K562 (cell line): ENCODE results near the gene LMAN2. TPM values are rescaled to one million over a fixed set of nuclear protein-coding genes. Genes with fewer than 3 reads are reported as not detected.

Experiments
- ATAC-seq: fragments of 200-7000 bp; cut with Tn5 transposase; 3 replicates; pipeline ENCODE4 v1.9.1; 2020; ENCODE audit warnings: moderate library complexity
- BruUV-seq: library from RNA; stranded (reverse); fragments of 400-500 nt; replicated peaks from 2 replicates; lab custom pipeline; 2021; lab: Mats Ljungman, UMichigan
- CTCF ChIA-PET: fragments of 300-600 bp; formaldehyde crosslinking; extraction: SDS; loops from one replicate; lab custom pipeline; 2021; ENCODE audit warnings: low intra/inter-chr PET ratio; lab: Yijun Ruan, JAX
- POLR2A ChIA-PET: fragments of 300-600, 350-650 bp; sonication (Branson Sonifier 250); formaldehyde crosslinking; extraction: SDS; loops from one replicate; lab custom pipeline; 2021; ENCODE audit warnings: antibody characterized with exemption, inconsistent platforms; lab: Yijun Ruan, JAX
- DNase-seq, 4 experiments: peaks; one replicate each; pipeline versions ENCODE4 v3.0.0 to v3.0.0-alpha.2; 2011 to 2018; ENCODE audit warnings: low spot score in 3 of 4, mixed read lengths in 3 of 4; ENCODE audit errors: extremely low read depth in 1 of 4
- FAIRE-seq: peaks from 2 replicates; lab custom pipeline; 2011; peaks lifted over from hg19 to GRCh38; lab: Jason Lieb, UNC
- H2AFZ ChIP-seq: 2 replicates; pipeline ENCODE4 v1.6.0; 2011; ENCODE audit warnings: low read depth, low read length, control low read depth, inconsistent platforms
- H3K27ac ChIP-seq: fragments of 200-600 bp; 3 replicates; pipeline ENCODE4 v1.8.0; 2011; ENCODE audit warnings: low read depth, mild to moderate bottlenecking, control low read depth, inconsistent platforms, low read length, moderate library complexity, mixed read lengths; ENCODE audit errors: extremely low read depth
- H3K27me3 ChIP-seq, 2 experiments: fragments of 300-600 bp in 1 of 2; 2 replicates in 1 of 2; 3 replicates in 1 of 2; pipeline versions ENCODE4 v1.6.0 to v1.8.0; 2011; ENCODE audit warnings: inconsistent platforms in 2 of 2, low read length in 2 of 2, mild to moderate bottlenecking in 1 of 2, mixed read lengths in 1 of 2, moderate library complexity in 1 of 2; ENCODE audit not compliant: control insufficient read depth in 2 of 2, insufficient read depth in 2 of 2
- H3K36me3 ChIP-seq: fragments of 300-600 bp; 3 replicates; pipeline ENCODE4 v1.8.0; 2011; ENCODE audit warnings: mild to moderate bottlenecking, low read length, inconsistent platforms; ENCODE audit not compliant: control insufficient read depth, insufficient read depth
- H3K4me1 ChIP-seq, 2 experiments: fragments of 200-600 bp in 1 of 2; replicated peaks in 1 of 2; 2 replicates in 1 of 2; 3 replicates in 1 of 2; pipeline versions ENCODE4 v1.5.1 to v1.8.0; 2011; ENCODE audit warnings: inconsistent platforms in 2 of 2, low read length in 2 of 2, mild to moderate bottlenecking in 1 of 2, mixed read lengths in 1 of 2, moderate library complexity in 1 of 2; ENCODE audit not compliant: control insufficient read depth in 2 of 2, insufficient read depth in 2 of 2
- H3K4me2 ChIP-seq: 2 replicates; pipeline ENCODE4 v1.6.1; 2011; ENCODE audit warnings: low read length, control low read depth, inconsistent platforms, mixed read lengths; ENCODE audit not compliant: insufficient read depth
- H3K4me3 ChIP-seq: fragments of 200-600 bp; sonication (generic), shearing (Covaris generic); 2 replicates; pipeline ENCODE4 v1.5.1; 2016; ENCODE audit warnings: control low read depth, inconsistent platforms
- H3K79me2 ChIP-seq: fragments of 200-600 bp; 3 replicates; pipeline ENCODE4 v1.8.0; 2011; ENCODE audit warnings: low read length, inconsistent platforms; ENCODE audit not compliant: control insufficient read depth, insufficient read depth
- H3K9ac ChIP-seq, 2 experiments: 2 replicates each; pipeline versions ENCODE4 v1.6.0 to v1.6.1; 2011; ENCODE audit warnings: low read depth in 2 of 2, low read length in 2 of 2, control low read depth in 1 of 2, inconsistent platforms in 1 of 2, mild to moderate bottlenecking in 1 of 2, mixed read lengths in 1 of 2; ENCODE audit not compliant: insufficient read depth in 1 of 2
- H3K9me1 ChIP-seq: one replicate; pipeline ENCODE4 v1.6.0; 2011; ENCODE audit warnings: inconsistent platforms, mild to moderate bottlenecking, low read length, moderate library complexity; ENCODE audit not compliant: control insufficient read depth, insufficient read depth
- H3K9me3 ChIP-seq: replicated peaks from 2 replicates; pipeline ENCODE4 v1.5.1; 2011; ENCODE audit warnings: low read depth, low read length, inconsistent platforms; ENCODE audit not compliant: control insufficient read depth, insufficient read depth
- H4K20me1 ChIP-seq: replicated peaks from 2 replicates; pipeline ENCODE4 v1.6.1; 2011; ENCODE audit warnings: low read length, inconsistent platforms, mixed read lengths; ENCODE audit not compliant: control insufficient read depth, insufficient read depth
- EHMT2 ChIP-seq: fragments of 450-650 bp; IDR thresholded peaks from 2 replicates; pipeline ENCODE4 v1.6.1; 2018; ENCODE audit warnings: antibody characterized with exemption
- HMGN3 ChIP-seq: IDR thresholded peaks from 2 replicates; pipeline ENCODE4 v1.6.1; 2011; ENCODE audit warnings: borderline replicate concordance, low read depth, mild to moderate bottlenecking, mixed read lengths, low read length; ENCODE audit not compliant: insufficient read length; ENCODE audit errors: extremely low read depth
- KAT7 ChIP-seq: sonication (generic); formaldehyde crosslinking; IDR thresholded peaks from 2 replicates; pipeline ENCODE4 v1.8.0; 2022; ENCODE audit warnings: missing genetic modification reagents, mild to moderate bottlenecking, borderline replicate concordance
- NFIC ChIP-seq: fragments of 450-650 bp; IDR thresholded peaks from 2 replicates; pipeline ENCODE4 v1.6.1; 2017; ENCODE audit warnings: mild to moderate bottlenecking, inconsistent platforms
- TCF3 ChIP-seq: sonication (generic); formaldehyde crosslinking; IDR thresholded peaks from 2 replicates; pipeline ENCODE4 v1.4.0; 2020; ENCODE audit warnings: mild to moderate bottlenecking, missing genetic modification reagents
- ZBTB1 ChIP-seq: sonication (generic); formaldehyde crosslinking; IDR thresholded peaks from 2 replicates; pipeline ENCODE4 v1.8.1; 2023; ENCODE audit warnings: missing genetic modification reagents, low read depth, mild to moderate bottlenecking, borderline replicate concordance
- ZNF316 ChIP-seq: fragments of 450-650 bp; IDR thresholded peaks from 2 replicates; pipeline ENCODE4 v1.6.1; 2016
- ZNF696 ChIP-seq: fragments of 250-450 bp; sonication (Bioruptor Pico); conservative IDR thresholded peaks from 2 replicates; pipeline ENCODE4 v1.4.0; 2020; ENCODE audit warnings: mild to moderate bottlenecking, moderate library complexity
- ZZZ3 ChIP-seq: fragments of 450-650 bp; IDR thresholded peaks from 2 replicates; pipeline ENCODE4 v1.6.1; 2016; ENCODE audit warnings: antibody characterized with exemption, mild to moderate bottlenecking, moderate library complexity
- WGBS: fragments of 100-300 bp; shearing (Covaris generic); methylation state at CpG from one replicate; pipeline ENCODE4 v1.1.6; 2016; ENCODE audit warnings: low coverage, mixed read lengths; ENCODE audit not compliant: insufficient coverage; ENCODE audit errors: missing lambda C conversion rate; 5-methylcytosine and 5-hydroxymethylcytosine counted together
- in situ Hi-C: fragments of 300-500 bp; cut with MboI; formaldehyde crosslinking; loops from 4 replicates; pipeline ENCODE4 v1.15.0; 2018; ENCODE audit warnings: inconsistent platforms, mixed read lengths
- intact Hi-C: fragments of 100-400 bp; cut with micrococcal nuclease; formaldehyde crosslinking; loops from 2 replicates; pipeline ENCODE4 v1.14.2; 2022
- polyA plus RNA-seq, 8 experiments: library from polyadenylated mRNA; depleted of rRNA in 4 of 8; stranded (reverse) in 5 of 8; unstranded in 3 of 8; fragments of >200 nt; fragmentation: Nextera tagmentation in 2 of 8; fragmentation: Illumina TruSeq in 1 of 8; extraction: Ambion mirVana in 2 of 8; extraction: Trizol in 1 of 8; gene quantifications; 2 replicates each; pipeline versions ENCODE4 v1.2.1 to v1.2.3, GENCODE V29; 2011 to 2014; ENCODE audit warnings: inconsistent platforms in 1 of 8, missing spikeins in 1 of 8
- total RNA-seq, 7 experiments: library from RNA; depleted of rRNA in 6 of 7; stranded (reverse); fragments of >200 nt in 6 of 7; fragmentation: Illumina TruSeq in 2 of 7; extraction: Trizol in 2 of 7; gene quantifications; 2 replicates each; pipeline versions ENCODE4 v1.2.1 to v1.2.3, GENCODE V29; 2011 to 2021; ENCODE audit warnings: low replicate concordance in 1 of 7
- TF ChIP-seq, protein P1 (sequence below): fragments of 250-450 bp; sonication (Bioruptor Pico); IDR thresholded peaks from 2 replicates; pipeline ENCODE4 v1.4.0; 2020
- TF ChIP-seq, protein P2 (sequence below): conservative IDR thresholded peaks from 2 replicates; pipeline ENCODE4 v1.6.1; 2011; ENCODE audit warnings: low read depth, mild to moderate bottlenecking, low read length; ENCODE audit not compliant: control insufficient read depth
- TF ChIP-seq, protein P3 (sequence below): fragments of 450-650 bp; IDR thresholded peaks from 2 replicates; pipeline ENCODE4 v1.6.1; 2017; ENCODE audit warnings: antibody characterized with exemption

The LMAN2 gene
- total and polyA plus RNA-seq, 9 of the 15 experiments (the other 6 are each of a cell fraction or from before 2014, with no cell fraction given): 2.7 to 254 (median 136) TPM

DNA sequence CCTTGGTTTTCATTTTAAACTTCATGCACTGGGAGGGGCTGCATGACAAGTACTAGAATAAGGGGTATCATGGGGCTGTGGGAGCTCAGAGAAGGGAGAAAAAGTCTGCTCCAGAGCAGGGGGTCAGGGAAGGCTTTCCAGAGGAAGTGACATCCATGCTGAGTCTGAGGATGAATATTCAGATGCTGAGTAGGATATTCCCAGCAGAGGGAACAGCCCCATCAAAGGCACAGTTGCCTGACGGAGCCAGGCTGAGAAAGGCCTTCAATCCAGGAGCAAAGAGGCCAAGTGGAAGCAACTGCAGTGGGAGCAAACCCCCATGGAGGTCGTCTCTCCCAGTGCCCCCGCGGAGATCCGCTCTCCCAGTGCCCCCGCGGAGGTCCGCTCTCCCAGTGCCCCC lies 44.6 kb upstream of the LMAN2 start:
- BruUV-seq: no TSS peak
- no peaks in the 10 kb centered on the region for H3K36me3 ChIP-seq
- ChIA-PET POLR2A (no interaction called here), CTCF (no interaction called here)
- intact Hi-C loops (no loop called here), in situ Hi-C loops (loop anchor here (10.0 kb wide), 1 partner anchor 669 kb away; no protein-coding TSS in a partner anchor)
- no peak overlapping the region for H2AFZ ChIP-seq
- peaks cover 2 to 27% of the 10 kb centered on the region in 2 experiments; a peak in 3 of 5 replicates for H3K27me3 ChIP-seq
- DNase-seq (no peak), FAIRE-seq (no peak), ATAC-seq (no peak)
- no peaks in the 10 kb centered on the region for H3K9me3 ChIP-seq
- H4K20me1 ChIP-seq: no peaks in the 10 kb centered on the region
- H3K9me1 ChIP-seq: no peaks in the 10 kb centered on the region
- H3K4me1 ChIP-seq: peaks cover 0 to 16% of the 10 kb centered on the region in 2 experiments; a peak in 2 of 5 replicates
- H3K4me3 ChIP-seq: no peak overlapping the region
- H3K4me2 ChIP-seq: no peak overlapping the region
- no peaks in the 10 kb centered on the region for H3K79me2 ChIP-seq
- no peak overlapping the region for H3K27ac ChIP-seq
- 5% methylated on average over 7 of the region's 8 CpGs for WGBS
- TF ChIP-seq KAT7: no peak
- TF ChIP-seq TCF3 (CRISPR knock-in tag): no peak
- TF ChIP-seq HMGN3: no peak
- no peak for TF ChIP-seq ZNF316
- TF ChIP-seq, protein P1, sequence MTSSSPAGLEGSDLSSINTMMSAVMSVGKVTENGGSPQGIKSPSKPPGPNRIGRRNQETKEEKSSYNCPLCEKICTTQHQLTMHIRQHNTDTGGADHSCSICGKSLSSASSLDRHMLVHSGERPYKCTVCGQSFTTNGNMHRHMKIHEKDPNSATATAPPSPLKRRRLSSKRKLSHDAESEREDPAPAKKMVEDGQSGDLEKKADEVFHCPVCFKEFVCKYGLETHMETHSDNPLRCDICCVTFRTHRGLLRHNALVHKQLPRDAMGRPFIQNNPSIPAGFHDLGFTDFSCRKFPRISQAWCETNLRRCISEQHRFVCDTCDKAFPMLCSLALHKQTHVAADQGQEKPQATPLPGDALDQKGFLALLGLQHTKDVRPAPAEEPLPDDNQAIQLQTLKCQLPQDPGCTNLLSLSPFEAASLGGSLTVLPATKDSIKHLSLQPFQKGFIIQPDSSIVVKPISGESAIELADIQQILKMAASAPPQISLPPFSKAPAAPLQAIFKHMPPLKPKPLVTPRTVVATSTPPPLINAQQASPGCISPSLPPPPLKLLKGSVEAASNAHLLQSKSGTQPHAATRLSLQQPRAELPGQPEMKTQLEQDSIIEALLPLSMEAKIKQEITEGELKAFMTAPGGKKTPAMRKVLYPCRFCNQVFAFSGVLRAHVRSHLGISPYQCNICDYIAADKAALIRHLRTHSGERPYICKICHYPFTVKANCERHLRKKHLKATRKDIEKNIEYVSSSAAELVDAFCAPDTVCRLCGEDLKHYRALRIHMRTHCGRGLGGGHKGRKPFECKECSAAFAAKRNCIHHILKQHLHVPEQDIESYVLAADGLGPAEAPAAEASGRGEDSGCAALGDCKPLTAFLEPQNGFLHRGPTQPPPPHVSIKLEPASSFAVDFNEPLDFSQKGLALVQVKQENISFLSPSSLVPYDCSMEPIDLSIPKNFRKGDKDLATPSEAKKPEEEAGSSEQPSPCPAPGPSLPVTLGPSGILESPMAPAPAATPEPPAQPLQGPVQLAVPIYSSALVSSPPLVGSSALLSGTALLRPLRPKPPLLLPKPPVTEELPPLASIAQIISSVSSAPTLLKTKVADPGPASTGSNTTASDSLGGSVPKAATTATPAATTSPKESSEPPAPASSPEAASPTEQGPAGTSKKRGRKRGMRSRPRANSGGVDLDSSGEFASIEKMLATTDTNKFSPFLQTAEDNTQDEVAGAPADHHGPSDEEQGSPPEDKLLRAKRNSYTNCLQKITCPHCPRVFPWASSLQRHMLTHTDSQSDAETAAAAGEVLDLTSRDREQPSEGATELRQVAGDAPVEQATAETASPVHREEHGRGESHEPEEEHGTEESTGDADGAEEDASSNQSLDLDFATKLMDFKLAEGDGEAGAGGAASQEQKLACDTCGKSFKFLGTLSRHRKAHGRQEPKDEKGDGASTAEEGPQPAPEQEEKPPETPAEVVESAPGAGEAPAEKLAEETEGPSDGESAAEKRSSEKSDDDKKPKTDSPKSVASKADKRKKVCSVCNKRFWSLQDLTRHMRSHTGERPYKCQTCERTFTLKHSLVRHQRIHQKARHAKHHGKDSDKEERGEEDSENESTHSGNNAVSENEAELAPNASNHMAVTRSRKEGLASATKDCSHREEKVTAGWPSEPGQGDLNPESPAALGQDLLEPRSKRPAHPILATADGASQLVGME (CRISPR knock-in tag): no peak
- TF ChIP-seq NFIC: no peak
- TF ChIP-seq EHMT2: no peak
- no peak for TF ChIP-seq ZNF696 (CRISPR knock-in tag)
- TF ChIP-seq, protein P2, sequence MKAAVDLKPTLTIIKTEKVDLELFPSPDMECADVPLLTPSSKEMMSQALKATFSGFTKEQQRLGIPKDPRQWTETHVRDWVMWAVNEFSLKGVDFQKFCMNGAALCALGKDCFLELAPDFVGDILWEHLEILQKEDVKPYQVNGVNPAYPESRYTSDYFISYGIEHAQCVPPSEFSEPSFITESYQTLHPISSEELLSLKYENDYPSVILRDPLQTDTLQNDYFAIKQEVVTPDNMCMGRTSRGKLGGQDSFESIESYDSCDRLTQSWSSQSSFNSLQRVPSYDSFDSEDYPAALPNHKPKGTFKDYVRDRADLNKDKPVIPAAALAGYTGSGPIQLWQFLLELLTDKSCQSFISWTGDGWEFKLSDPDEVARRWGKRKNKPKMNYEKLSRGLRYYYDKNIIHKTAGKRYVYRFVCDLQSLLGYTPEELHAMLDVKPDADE: no peak
- no peak for TF ChIP-seq ZZZ3
- TF ChIP-seq ZBTB1: no peak
- TF ChIP-seq, protein P3, sequence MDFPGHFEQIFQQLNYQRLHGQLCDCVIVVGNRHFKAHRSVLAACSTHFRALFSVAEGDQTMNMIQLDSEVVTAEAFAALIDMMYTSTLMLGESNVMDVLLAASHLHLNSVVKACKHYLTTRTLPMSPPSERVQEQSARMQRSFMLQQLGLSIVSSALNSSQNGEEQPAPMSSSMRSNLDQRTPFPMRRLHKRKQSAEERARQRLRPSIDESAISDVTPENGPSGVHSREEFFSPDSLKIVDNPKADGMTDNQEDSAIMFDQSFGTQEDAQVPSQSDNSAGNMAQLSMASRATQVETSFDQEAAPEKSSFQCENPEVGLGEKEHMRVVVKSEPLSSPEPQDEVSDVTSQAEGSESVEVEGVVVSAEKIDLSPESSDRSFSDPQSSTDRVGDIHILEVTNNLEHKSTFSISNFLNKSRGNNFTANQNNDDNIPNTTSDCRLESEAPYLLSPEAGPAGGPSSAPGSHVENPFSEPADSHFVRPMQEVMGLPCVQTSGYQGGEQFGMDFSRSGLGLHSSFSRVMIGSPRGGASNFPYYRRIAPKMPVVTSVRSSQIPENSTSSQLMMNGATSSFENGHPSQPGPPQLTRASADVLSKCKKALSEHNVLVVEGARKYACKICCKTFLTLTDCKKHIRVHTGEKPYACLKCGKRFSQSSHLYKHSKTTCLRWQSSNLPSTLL: no peak
- no peak overlapping the region; a peak in 1 of 4 replicates for H3K9ac ChIP-seq
